ENCODE data around the gene PEPD.

Gene PEPD

DNA sequence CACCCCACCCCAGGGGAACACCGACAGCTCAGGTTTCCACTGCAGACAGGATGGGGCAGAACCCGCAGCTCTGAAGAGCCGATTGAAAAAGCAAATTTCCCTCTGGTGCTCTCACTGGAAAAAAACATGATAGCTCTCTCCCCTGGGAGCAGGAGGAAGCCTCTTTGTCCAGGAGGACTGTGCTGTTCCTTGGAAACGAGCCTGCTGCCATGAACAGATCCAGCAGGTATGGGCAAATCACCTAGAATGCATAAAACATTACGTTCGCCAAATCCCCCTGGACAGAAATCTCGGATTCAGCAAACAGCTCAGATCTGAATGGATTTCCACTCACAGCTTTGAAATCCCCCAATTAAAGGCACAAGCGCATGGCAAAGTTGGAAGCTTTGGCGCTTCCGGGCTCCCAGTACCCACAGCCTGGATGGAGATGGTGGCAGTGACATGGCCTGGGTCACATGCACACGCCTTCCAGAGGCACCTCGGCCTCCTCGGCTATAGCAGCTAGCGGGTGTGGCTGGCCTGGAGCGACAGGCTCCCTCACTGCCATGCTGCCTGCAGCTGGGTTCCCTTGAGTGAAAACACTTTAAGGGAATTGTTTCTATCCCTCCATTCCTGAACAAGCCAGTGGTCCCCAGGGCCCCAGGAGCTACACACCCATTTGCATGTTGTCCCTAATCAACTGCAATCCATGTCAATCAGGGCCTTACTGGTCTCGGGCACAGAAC is 89.0 kb downstream of the PEPD start:
- H3K4me3 ChIP-seq (replicated peaks; ENCODE audit: low read depth, low read length): no peak overlapping the region
- no peak for DNase-seq (ENCODE audit: low read depth)
- TF ChIP-seq, protein P1, sequence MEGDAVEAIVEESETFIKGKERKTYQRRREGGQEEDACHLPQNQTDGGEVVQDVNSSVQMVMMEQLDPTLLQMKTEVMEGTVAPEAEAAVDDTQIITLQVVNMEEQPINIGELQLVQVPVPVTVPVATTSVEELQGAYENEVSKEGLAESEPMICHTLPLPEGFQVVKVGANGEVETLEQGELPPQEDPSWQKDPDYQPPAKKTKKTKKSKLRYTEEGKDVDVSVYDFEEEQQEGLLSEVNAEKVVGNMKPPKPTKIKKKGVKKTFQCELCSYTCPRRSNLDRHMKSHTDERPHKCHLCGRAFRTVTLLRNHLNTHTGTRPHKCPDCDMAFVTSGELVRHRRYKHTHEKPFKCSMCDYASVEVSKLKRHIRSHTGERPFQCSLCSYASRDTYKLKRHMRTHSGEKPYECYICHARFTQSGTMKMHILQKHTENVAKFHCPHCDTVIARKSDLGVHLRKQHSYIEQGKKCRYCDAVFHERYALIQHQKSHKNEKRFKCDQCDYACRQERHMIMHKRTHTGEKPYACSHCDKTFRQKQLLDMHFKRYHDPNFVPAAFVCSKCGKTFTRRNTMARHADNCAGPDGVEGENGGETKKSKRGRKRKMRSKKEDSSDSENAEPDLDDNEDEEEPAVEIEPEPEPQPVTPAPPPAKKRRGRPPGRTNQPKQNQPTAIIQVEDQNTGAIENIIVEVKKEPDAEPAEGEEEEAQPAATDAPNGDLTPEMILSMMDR (IDR thresholded peaks at IDR 0.05; ENCODE audit: low read length, missing control alignments): no peak

DNA sequence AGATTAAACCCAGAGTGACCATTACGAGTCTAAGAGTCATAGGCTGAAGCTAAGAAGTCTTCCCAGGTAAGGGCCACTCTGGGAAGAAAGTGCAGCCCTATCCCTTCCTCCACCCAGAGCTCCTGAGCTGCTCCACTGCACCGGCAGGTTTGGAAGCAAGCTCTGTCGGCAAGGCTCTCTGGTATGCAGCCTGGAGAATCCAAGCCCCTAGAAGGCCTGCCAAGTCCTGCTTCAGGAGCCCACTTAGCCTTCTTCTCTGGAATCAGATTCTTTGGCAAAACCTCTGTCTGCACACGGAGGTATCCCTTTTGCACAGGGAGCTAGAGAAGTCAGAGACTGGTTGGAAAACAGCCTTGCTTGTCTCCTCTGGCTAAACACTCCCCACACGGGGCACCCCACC is 89.6 kb downstream of the PEPD start:
- TF ChIP-seq, protein P1 (IDR thresholded peaks at IDR 0.05; ENCODE audit: low read length, missing control alignments): no peak
- no peak for DNase-seq (ENCODE audit: low read depth)
- H3K4me3 ChIP-seq (replicated peaks; ENCODE audit: low read depth, low read length): no peak overlapping the region

DNA sequence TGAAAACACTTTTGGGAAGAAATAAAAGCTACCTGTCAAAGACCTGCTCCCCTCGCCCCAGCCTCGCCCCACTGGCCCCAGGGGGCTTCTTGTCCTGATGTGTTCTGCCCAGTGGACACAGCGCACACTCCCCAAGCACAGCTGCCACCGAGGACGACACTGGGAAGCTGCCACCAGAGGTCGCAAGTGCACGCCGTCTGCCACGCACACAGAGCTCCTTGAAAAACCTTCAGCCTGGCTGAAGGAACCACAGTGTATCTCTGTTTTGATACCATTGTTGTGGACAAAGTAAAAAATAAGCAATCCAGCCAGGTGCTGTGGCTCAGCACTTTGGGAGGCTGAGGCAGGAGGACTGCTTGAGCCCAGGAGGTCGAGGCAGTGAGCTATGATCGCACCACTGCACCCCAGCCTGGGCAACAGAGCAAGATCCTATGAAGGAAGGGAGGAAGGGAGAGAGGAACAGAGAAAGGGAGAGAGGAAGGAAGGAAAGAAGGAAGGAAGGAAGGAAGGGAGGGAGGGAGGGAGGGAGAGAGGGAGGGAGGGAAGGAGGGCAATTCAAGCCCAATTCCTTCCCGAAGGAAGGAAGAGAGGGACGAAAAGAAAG is 90.8 kb downstream of the PEPD start:
- no peak overlapping the region for H3K4me3 ChIP-seq (replicated peaks; ENCODE audit: low read depth, low read length)
- TF ChIP-seq, protein P1 (IDR thresholded peaks at IDR 0.05; ENCODE audit: low read length, missing control alignments): peak; percentile 84
- DNase-seq (ENCODE audit: low read depth): peak; percentile 75

DNA sequence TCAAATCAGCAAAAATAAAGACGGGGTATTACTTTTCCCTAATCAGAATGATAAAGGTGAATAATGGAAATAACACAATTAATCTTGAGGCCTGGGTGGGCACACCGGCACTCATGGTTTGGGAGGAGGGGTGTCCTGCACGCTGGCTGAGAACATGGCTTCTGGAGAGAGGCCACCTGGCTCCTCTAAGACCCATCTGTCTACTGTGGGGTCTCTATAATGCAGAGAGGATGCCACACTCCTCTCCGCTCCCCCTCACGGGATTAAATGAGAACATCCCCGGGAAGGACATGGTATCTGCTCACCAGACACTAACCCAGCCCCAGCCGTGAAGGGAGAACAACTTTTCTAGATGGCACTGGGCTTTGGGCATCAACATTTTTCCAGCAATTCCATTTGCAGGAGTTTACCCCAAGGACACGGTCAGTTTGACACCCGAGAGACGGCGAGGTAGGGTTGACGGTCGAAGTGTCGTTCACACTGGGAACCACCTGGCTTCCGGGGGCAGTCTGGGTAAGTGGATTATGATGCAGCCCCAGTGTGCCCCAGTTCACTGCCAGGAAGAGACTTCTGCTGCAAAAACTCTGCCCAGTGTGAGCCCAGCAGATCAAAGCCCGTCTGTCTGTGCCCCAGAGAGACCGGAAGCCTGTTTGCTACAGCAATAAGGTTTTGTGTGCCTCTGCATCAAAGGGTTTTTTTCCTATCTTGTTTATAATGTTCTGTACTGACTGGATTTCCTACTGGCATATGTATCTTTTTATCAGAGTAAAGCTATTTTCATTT is 91.5 kb downstream of the PEPD start:
- TF ChIP-seq, protein P1 (IDR thresholded peaks at IDR 0.05; ENCODE audit: low read length, missing control alignments): no peak
- no peak for DNase-seq (ENCODE audit: low read depth)
- H3K4me3 ChIP-seq (replicated peaks; ENCODE audit: low read depth, low read length): no peak overlapping the region

DNA sequence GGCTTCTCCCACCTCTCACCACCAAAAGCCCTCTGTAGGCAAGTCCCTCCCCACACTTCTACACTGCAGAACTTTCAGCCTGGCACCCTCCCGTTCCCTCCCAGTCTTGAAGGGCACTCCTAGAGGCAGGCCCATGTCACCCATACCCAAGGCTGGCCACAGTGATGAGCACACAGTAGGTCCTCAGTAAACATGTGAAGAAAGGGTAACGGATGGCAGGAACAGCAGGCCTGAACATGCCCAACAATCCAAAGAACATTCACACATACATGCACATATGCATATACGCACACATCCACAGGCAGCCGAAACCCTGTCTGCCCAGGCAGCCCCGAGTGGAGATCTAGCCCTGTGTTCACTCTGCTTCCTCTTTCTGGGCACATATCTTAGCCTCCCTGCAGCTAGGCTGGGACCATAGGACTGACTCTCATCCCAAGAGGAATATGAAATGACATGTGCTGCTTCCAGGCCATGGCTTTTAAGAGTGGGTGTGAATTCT is 92.9 kb downstream of the PEPD start:
- no peak for DNase-seq (ENCODE audit: low read depth)
- TF ChIP-seq, protein P1 (IDR thresholded peaks at IDR 0.05; ENCODE audit: low read length, missing control alignments): no peak
- no peak overlapping the region for H3K4me3 ChIP-seq (replicated peaks; ENCODE audit: low read depth, low read length)

DNA sequence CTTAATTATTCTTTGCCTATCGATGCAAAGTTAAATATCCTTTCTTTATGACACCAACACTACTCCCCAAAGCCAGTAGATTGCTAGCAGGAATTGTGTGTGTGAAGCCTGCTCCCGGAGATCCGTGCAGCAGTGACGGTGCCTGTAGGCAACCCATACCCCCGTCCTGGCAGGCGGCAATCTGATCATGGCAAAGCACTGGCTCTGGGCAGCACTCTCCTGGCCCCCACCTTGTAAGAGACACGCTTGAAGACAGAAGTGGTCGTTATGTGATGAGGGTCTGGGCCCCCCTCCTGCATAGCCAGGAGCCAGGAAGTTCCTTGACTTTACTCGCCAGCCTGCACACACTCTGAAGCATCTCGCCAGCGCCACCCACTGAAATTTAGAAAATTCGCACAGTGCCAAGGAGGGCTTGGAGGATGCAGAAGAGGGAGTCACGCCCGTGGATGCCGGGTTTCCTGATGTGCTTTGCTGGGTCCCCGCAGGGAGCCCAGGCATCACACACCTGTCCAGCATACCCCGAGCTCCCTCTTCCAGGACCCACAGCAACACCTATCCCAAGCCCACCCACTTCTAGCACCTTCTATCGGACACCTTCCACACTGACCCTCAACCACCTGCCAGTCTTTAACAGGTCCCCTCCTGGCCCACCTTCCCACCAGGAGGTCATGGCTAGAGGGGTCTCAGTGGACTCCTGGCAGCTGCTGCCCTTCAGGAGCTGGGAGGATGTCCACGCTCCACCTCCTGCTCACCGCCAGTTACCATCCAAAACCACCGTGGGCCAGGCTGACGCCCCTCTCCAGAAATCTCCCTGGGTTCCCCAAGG is 93.6 kb downstream of the PEPD start:
- TF ChIP-seq, protein P1 (IDR thresholded peaks at IDR 0.05; ENCODE audit: low read length, missing control alignments): no peak
- H3K4me3 ChIP-seq (replicated peaks; ENCODE audit: low read depth, low read length): no peak overlapping the region
- no peak for DNase-seq (ENCODE audit: low read depth)
